HepG2 (cell line): ENCODE measurements around the gene WFDC5. TPM values are rescaled to one million over a fixed set of nuclear protein-coding genes. Genes with fewer than 3 reads are reported as not detected.

Experiments used
- ATAC-seq: fragments of 200-7000 bp; cut with Tn5 transposase; 3 replicates; pipeline ENCODE4 v1.9.1; 2020; ENCODE audit warnings: mild to moderate bottlenecking, moderate library complexity
- BruUV-seq: library from RNA; stranded (reverse); fragments of 400-500 nt; replicated peaks from 2 replicates; lab custom pipeline; 2021; lab: Mats Ljungman, UMichigan
- CTCF ChIA-PET: fragments of 300-600 bp; formaldehyde crosslinking; extraction: SDS; loops from one replicate; lab custom pipeline; 2021; ENCODE audit warnings: low total read pairs, inconsistent platforms, low intra/inter-chr PET ratio; lab: Yijun Ruan, JAX
- POLR2A ChIA-PET: fragments of 350-600 bp; sonication (Branson Sonifier 250); formaldehyde crosslinking; loops from one replicate; lab custom pipeline; 2020; ENCODE audit warnings: antibody characterized with exemption, inconsistent platforms; lab: Yijun Ruan, JAX
- DNase-seq: peaks from one replicate; pipeline ENCODE4 v3.0.0-alpha.2; 2015; ENCODE audit warnings: low spot score
- FAIRE-seq: peaks from 3 replicates; lab custom pipeline; 2011; peaks lifted over from hg19 to GRCh38; lab: Jason Lieb, UNC
- H2AFZ ChIP-seq: one replicate; pipeline ENCODE4 v1.6.1; 2011; ENCODE audit warnings: low read length, inconsistent platforms
- H3K27ac ChIP-seq: fragments of 300-600 bp; 3 replicates; pipeline ENCODE4 v1.8.0; 2011; ENCODE audit warnings: mixed run types, mild to moderate bottlenecking, mixed read lengths, low read length, inconsistent platforms; ENCODE audit not compliant: insufficient read depth; ENCODE audit errors: extremely low read length
- H3K27me3 ChIP-seq, 2 experiments: fragments of 200-600 bp in 1 of 2; 2 replicates in 1 of 2; 3 replicates in 1 of 2; pipeline versions ENCODE4 v1.6.0 to v1.8.0; 2011; ENCODE audit warnings: low read length in 2 of 2, mild to moderate bottlenecking in 2 of 2, moderate library complexity in 2 of 2, inconsistent platforms in 1 of 2; ENCODE audit not compliant: insufficient read depth in 2 of 2, control insufficient read depth in 1 of 2
- H3K36me3 ChIP-seq, 2 experiments: fragments of 200-600 bp in 1 of 2; replicated peaks in 1 of 2; 2 replicates in 1 of 2; 3 replicates in 1 of 2; pipeline versions ENCODE4 v1.5.1 to v1.8.0; 2011; ENCODE audit warnings: low read length in 2 of 2, inconsistent platforms in 1 of 2; ENCODE audit not compliant: insufficient read depth in 2 of 2, control insufficient read depth in 1 of 2
- H3K4me1 ChIP-seq: 2 replicates; pipeline ENCODE4 v1.5.1; 2012; ENCODE audit warnings: low read length, inconsistent platforms; ENCODE audit not compliant: insufficient read depth
- H3K4me2 ChIP-seq: 2 replicates; pipeline ENCODE4 v1.6.0; 2011; ENCODE audit warnings: low read depth, low read length, inconsistent platforms
- H3K4me3 ChIP-seq, 3 experiments: fragments of 200-600 bp in 1 of 3; sonication (generic), shearing (Covaris generic) in 1 of 3; replicated peaks in 1 of 3; 2 replicates each; pipeline ENCODE4 v1.5.1; 2011 to 2016; ENCODE audit warnings: low read length in 3 of 3, inconsistent platforms in 2 of 3, low read depth in 2 of 3, mild to moderate bottlenecking in 2 of 3, control low read depth in 1 of 3, mixed read lengths in 1 of 3; ENCODE audit not compliant: insufficient read depth in 1 of 3
- H3K79me2 ChIP-seq: one replicate; pipeline ENCODE4 v1.6.1; 2011; ENCODE audit warnings: low read length, inconsistent platforms; ENCODE audit not compliant: insufficient read depth
- H3K9ac ChIP-seq: 2 replicates; pipeline ENCODE4 v1.6.0; 2011; ENCODE audit warnings: mild to moderate bottlenecking, low read depth, low read length, inconsistent platforms; ENCODE audit not compliant: insufficient read depth
- H3K9me3 ChIP-seq: 2 replicates; pipeline ENCODE4 v1.5.1; 2012; ENCODE audit warnings: mild to moderate bottlenecking, low read length
- H4K20me1 ChIP-seq: 2 replicates; pipeline ENCODE4 v1.6.0; 2011; ENCODE audit warnings: inconsistent platforms, mild to moderate bottlenecking, low read length, moderate library complexity; ENCODE audit not compliant: insufficient read depth
- GABPA ChIP-seq, 2 experiments: IDR thresholded peaks; 2 replicates each; pipeline ENCODE4 v1.6.1; 2011 to 2016; ENCODE audit warnings: low read depth in 2 of 2, low read length in 1 of 2, missing biosample characterization in 1 of 2, missing genetic modification characterization in 1 of 2
- GPN1 ChIP-seq: sonication (generic); formaldehyde crosslinking; IDR thresholded peaks from 2 replicates; pipeline ENCODE4 v1.5.1; 2020; ENCODE audit warnings: missing genetic modification reagents, borderline replicate concordance
- ISX ChIP-seq: sonication (generic); formaldehyde crosslinking; conservative IDR thresholded peaks from 2 replicates; pipeline ENCODE4 v1.5.0; 2020; ENCODE audit warnings: missing genetic modification reagents
- NR2F6 ChIP-seq, 2 experiments: IDR thresholded peaks; 2 replicates each; pipeline ENCODE4 v1.6.1; 2016; ENCODE audit warnings: antibody characterized with exemption in 1 of 2, mild to moderate bottlenecking in 1 of 2
- PAWR ChIP-seq: sonication (generic); formaldehyde crosslinking; IDR thresholded peaks from 2 replicates; pipeline ENCODE4 v1.4.0; 2020; ENCODE audit warnings: missing genetic modification reagents, mild to moderate bottlenecking, borderline replicate concordance
- SOX6 ChIP-seq, 2 experiments: fragments of 450-650 bp in 1 of 2; sonication (generic) in 1 of 2; formaldehyde crosslinking in 1 of 2; IDR thresholded peaks; 2 replicates each; pipeline versions ENCODE4 v1.4.0 to v1.6.1; 2017 to 2020; ENCODE audit warnings: antibody characterized with exemption in 1 of 2, mild to moderate bottlenecking in 1 of 2, missing genetic modification reagents in 1 of 2
- SRF ChIP-seq: IDR thresholded peaks from 2 replicates; pipeline ENCODE4 v1.6.1; 2011; ENCODE audit warnings: mild to moderate bottlenecking, low read depth, low read length, moderate library complexity
- ZFP1 ChIP-seq: IDR thresholded peaks from 2 replicates; pipeline ENCODE4 v1.6.1; 2016
- ZNF180 ChIP-seq: sonication (generic); formaldehyde crosslinking; IDR thresholded peaks from 2 replicates; pipeline ENCODE4 v1.4.0; 2020; ENCODE audit warnings: low read depth, missing genetic modification reagents, borderline replicate concordance
- ZNF691 ChIP-seq: sonication (generic); formaldehyde crosslinking; IDR thresholded peaks from 2 replicates; pipeline ENCODE4 v1.4.0; 2020; ENCODE audit warnings: missing genetic modification reagents, low read depth, mild to moderate bottlenecking, borderline replicate concordance
- ZNF772 ChIP-seq: sonication (generic); formaldehyde crosslinking; IDR thresholded peaks from 2 replicates; pipeline ENCODE4 v1.5.0; 2020; ENCODE audit warnings: mild to moderate bottlenecking, missing genetic modification reagents
- WGBS: methylation state at CpG from one replicate; pipeline ENCODE4 v1.1.6; 2017; ENCODE audit warnings: low lambda C conversion rate; 5-methylcytosine and 5-hydroxymethylcytosine counted together
- in situ Hi-C: cut with HindIII; loops from 2 replicates; pipeline ENCODE4 v1.10.0; 2017; ENCODE audit warnings: low pct_unique_long_range_greater_than_20kb; ENCODE audit not compliant: extremely low pct_ligation_motif_present
- intact Hi-C: fragments of 100-400 bp; cut with micrococcal nuclease; formaldehyde crosslinking; loops from one replicate; pipeline ENCODE4 v1.10.0; 2022; ENCODE audit not compliant: unreplicated experiment
- polyA plus RNA-seq, 8 experiments: library from polyadenylated mRNA; depleted of rRNA in 3 of 8; stranded (reverse) in 7 of 8; unstranded in 1 of 8; fragments of >200 nt; fragmentation: Illumina TruSeq in 4 of 8; extraction: Trizol in 4 of 8; gene quantifications; 2 replicates each; pipeline versions ENCODE4 v1.2.1 to v1.2.3, GENCODE V29; 2011 to 2016; ENCODE audit warnings: low read depth in 4 of 8, missing spikeins in 1 of 8, mixed read lengths in 1 of 8; ENCODE audit not compliant: insufficient read depth in 1 of 8
- total RNA-seq, 5 experiments: library from RNA; depleted of rRNA; stranded (reverse); fragments of >200 nt; fragmentation: Illumina TruSeq; extraction: Trizol; gene quantifications; 2 replicates each; pipeline ENCODE4 v1.2.3, GENCODE V29; 2016; ENCODE audit warnings: low read depth in 1 of 5
- TF ChIP-seq, protein P1 (sequence below): sonication (generic); formaldehyde crosslinking; IDR thresholded peaks from 2 replicates; pipeline ENCODE4 v1.9.0; 2021; ENCODE audit warnings: missing genetic modification reagents, borderline replicate concordance
- TF ChIP-seq, protein P2 (sequence below): sonication (generic); formaldehyde crosslinking; conservative IDR thresholded peaks from 2 replicates; pipeline ENCODE4 v1.4.0; 2020; ENCODE audit warnings: missing genetic modification reagents

Gene WFDC5
- total and polyA plus RNA-seq, 2 of the 13 experiments (the other 11 are each of a cell fraction or from before 2014, with no cell fraction given), result not detected

DNA sequence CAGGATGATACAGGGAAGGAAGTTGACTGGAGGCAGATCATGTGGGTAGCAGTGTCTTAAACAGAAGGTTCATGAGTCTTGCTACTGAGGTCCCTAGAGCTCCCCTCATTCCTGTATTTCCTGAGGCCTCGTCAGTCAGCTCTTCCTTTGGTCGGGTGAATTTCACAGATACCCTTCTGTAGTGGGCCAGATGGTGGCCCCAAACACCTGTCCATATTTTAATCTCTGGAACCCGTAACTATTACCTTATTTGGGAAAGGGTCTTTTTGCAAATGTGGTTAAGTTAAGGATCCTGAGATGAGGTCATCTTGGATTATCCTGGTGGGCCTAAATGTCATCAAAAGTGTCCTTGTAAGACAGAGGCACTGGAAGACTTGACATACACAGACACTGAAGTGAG is 23.6 kb downstream of the WFDC5 start:
- intact Hi-C loops, result no loop called here
- H3K4me3 ChIP-seq, result no peak overlapping the region
- TF ChIP-seq SRF, result 0 out of 2 replicates have a peak, but pooled peaks have one; percentile 16
- TF ChIP-seq GABPA (IDR thresholded peaks at IDR 0.05; ENCODE audit: low read depth, low read length), result no peak
- TF ChIP-seq GABPA (CRISPR knock-in tag; IDR thresholded peaks at IDR 0.05; ENCODE audit: low read depth), result no peak
- no peaks in the 10 kb centered on the region for H3K79me2 ChIP-seq
- POLR2A ChIA-PET, result no interaction called here
- no peak for DNase-seq
- FAIRE-seq, result no peak
- H3K9ac ChIP-seq, result no peak overlapping the region
- H3K4me2 ChIP-seq, result no peak overlapping the region
- H3K9me3 ChIP-seq, result no peaks in the 10 kb centered on the region
- no peaks in the 10 kb centered on the region for H4K20me1 ChIP-seq
- no peak overlapping the region for H2AFZ ChIP-seq
- CTCF ChIA-PET, result no interaction called here
- WGBS, result 26% methylated on average over 3 of the region's 3 CpGs
- no peaks in the 10 kb centered on the region for H3K36me3 ChIP-seq
- BruUV-seq, result no TSS peak
- no peaks in the 10 kb centered on the region for H3K27me3 ChIP-seq
- H3K27ac ChIP-seq, result no peak overlapping the region
- H3K4me1 ChIP-seq, result no peaks in the 10 kb centered on the region
- in situ Hi-C loops, result loop anchor here (10.0 kb wide), 1 partner anchor 47 kb away; no protein-coding TSS in a partner anchor
- ATAC-seq, result no peak

DNA sequence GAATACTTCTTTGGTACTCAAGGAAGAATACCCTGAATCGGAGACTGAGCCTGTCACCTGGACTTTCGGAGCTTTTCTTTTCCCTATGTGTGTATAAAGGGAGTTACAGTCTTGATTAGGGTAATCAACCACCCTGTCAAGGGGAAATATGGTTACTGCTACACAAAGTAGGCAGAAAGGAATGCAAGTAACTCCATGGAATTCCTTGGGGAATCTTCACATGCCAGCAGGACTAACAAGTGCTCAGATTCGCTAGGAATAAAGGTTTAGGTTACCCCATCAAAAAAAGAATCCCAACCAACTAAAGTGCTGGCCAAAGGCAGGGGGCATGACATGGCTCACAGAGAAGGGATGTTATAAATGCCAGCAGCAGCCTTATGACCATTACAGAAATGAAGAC is 24.5 kb downstream of the WFDC5 start:
- no peaks in the 10 kb centered on the region for H3K79me2 ChIP-seq
- H3K27me3 ChIP-seq, result no peaks in the 10 kb centered on the region
- 64% methylated on average over 3 of the region's 3 CpGs for WGBS
- FAIRE-seq (no peak), DNase-seq (no peak), ATAC-seq (no peak)
- ChIA-PET CTCF (no interaction called here), POLR2A (no interaction called here)
- H3K36me3 ChIP-seq, result no peaks in the 10 kb centered on the region
- no TSS peak for BruUV-seq
- no peaks in the 10 kb centered on the region for H3K4me1 ChIP-seq
- in situ Hi-C loops (loop anchor here (10.0 kb wide), 1 partner anchor 46 kb away; no protein-coding TSS in a partner anchor), intact Hi-C loops (no loop called here)
- H3K9me3 ChIP-seq, result no peaks in the 10 kb centered on the region
- H3K9ac ChIP-seq, result no peak overlapping the region
- H3K4me2 ChIP-seq, result no peak overlapping the region
- H4K20me1 ChIP-seq, result no peaks in the 10 kb centered on the region
- H3K27ac ChIP-seq, result no peak overlapping the region
- H3K4me3 ChIP-seq, result no peak overlapping the region
- TF ChIP-seq ISX (CRISPR knock-in tag) (no peak), ZFP1 (CRISPR knock-in tag) (no peak), SOX6 (IDR thresholded peaks at IDR 0.05) (no peak), SOX6 (CRISPR knock-in tag; IDR thresholded peaks at IDR 0.05) (no peak), ZNF691 (CRISPR knock-in tag) (no peak), PAWR (CRISPR knock-in tag) (no peak), NR2F6 (IDR thresholded peaks at IDR 0.05) (no peak), NR2F6 (CRISPR knock-in tag; IDR thresholded peaks at IDR 0.05) (no peak), GPN1 (CRISPR knock-in tag) (no peak), ZNF180 (no peak), ZNF772 (CRISPR knock-in tag) (no peak)
- TF ChIP-seq, protein P1, sequence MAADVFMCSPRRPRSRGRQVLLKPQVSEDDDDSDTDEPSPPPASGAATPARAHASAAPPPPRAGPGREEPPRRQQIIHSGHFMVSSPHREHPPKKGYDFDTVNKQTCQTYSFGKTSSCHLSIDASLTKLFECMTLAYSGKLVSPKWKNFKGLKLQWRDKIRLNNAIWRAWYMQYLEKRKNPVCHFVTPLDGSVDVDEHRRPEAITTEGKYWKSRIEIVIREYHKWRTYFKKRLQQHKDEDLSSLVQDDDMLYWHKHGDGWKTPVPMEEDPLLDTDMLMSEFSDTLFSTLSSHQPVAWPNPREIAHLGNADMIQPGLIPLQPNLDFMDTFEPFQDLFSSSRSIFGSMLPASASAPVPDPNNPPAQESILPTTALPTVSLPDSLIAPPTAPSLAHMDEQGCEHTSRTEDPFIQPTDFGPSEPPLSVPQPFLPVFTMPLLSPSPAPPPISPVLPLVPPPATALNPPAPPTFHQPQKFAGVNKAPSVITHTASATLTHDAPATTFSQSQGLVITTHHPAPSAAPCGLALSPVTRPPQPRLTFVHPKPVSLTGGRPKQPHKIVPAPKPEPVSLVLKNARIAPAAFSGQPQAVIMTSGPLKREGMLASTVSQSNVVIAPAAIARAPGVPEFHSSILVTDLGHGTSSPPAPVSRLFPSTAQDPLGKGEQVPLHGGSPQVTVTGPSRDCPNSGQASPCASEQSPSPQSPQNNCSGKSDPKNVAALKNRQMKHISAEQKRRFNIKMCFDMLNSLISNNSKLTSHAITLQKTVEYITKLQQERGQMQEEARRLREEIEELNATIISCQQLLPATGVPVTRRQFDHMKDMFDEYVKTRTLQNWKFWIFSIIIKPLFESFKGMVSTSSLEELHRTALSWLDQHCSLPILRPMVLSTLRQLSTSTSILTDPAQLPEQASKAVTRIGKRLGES (CRISPR knock-in tag), result no peak
- TF ChIP-seq, protein P2, sequence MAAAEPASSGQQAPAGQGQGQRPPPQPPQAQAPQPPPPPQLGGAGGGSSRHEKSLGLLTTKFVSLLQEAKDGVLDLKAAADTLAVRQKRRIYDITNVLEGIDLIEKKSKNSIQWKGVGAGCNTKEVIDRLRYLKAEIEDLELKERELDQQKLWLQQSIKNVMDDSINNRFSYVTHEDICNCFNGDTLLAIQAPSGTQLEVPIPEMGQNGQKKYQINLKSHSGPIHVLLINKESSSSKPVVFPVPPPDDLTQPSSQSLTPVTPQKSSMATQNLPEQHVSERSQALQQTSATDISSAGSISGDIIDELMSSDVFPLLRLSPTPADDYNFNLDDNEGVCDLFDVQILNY, result no peak
- no peak overlapping the region for H2AFZ ChIP-seq
